T-helper 2 cell (primary cell): ENCODE results near the gene ARPC1A.
A peak's percentile ranks its signal among the peaks of the same experiment; 100 is the strongest.

Source experiments
- DNase-seq, 5 experiments: peaks; one replicate each; pipeline versions ENCODE4 v3.0.0 to v3.0.0-alpha.2; 2012 to 2022

Gene ARPC1A

GRCh38 chr7:99390941-99391602, 65.4 kb downstream of the ARPC1A start:
- no peak for DNase-seq

- no peak for DNase-seq
Observed at GRCh38 chr7:99392046-99392445, 66.3 kb downstream of the ARPC1A start.

GRCh38 chr7:99392659-99393354, 67.1 kb downstream of the ARPC1A start:
- DNase-seq: peak; percentile 62 to 91 (median 76)

- DNase-seq: no peak
Observed at GRCh38 chr7:99393355-99394187, 67.9 kb downstream of the ARPC1A start.

GRCh38 chr7:99394188-99394502, 68.4 kb downstream of the ARPC1A start:
- DNase-seq: no peak

DNA sequence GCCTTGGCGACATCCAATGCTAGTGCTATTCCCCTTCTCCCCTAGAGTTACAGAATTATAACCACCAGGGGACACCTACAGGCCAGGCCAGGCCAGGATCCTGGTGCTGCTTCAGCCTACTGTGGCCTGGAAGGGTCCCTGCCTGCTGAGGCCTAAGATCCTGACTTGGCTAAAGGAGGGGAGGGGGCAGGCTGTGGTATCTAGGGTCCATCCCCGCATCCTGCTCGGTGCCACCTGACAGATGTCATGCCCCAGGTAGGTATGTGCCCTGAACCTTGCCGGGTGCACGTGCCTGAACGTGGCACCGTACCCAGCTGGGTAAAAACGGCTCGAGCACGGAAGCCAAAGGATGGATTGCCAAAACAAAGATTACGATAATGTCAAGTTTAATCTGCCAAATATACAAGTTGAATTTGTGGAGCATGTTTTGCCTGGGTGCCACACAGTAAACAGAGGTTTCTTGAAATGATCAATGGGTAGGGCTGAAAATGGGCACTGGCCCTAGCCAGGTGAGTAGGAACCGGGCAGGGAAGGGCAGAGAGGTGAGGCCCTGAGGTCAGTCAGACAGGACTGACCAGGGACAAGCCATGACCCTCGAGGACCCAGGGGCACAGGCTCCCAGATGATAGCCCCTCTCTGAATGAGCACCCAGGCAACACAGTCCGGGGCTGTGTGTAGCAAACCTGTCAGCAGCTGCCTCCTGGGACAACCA, 70.1 kb downstream of the ARPC1A start:
- no peak for DNase-seq

- no peak for DNase-seq
Observed at GRCh38 chr7:99396418-99397296, 71.0 kb downstream of the ARPC1A start.

GRCh38 chr7:99397297-99397983, 71.7 kb downstream of the ARPC1A start:
- no peak for DNase-seq

DNA sequence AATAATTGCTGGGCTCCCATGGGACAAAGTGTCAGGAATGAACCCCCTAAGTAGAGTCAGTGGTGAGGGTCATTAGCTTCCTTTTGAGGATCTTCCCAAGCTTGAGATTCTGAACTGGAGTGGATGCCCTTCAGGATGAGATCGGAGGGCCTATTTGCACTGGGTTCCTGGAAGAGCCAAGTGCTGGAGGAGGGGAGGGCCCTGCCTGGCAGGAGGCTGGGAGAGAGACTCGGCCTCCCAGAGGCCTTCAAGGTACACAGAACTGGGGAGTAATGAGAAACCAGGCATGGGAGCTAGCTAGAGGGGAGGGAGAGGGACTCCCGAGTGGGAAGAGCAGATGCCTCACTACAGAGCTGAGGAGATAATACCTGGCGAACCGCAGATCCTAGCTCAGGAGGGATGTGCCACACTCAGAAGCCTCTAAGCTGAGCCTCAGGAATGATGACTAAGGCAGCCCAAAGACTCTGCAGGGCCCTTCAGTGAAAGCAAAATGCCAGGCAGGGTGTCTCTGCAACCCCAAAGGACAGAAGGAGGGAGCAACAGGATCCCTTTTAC, 73.3 kb downstream of the ARPC1A start:
- DNase-seq: no peak

- no peak for DNase-seq
Observed at GRCh38 chr7:99399597-99399996, 73.9 kb downstream of the ARPC1A start.

GRCh38 chr7:99402854-99403253, 77.2 kb downstream of the ARPC1A start:
- DNase-seq: no peak

DNA sequence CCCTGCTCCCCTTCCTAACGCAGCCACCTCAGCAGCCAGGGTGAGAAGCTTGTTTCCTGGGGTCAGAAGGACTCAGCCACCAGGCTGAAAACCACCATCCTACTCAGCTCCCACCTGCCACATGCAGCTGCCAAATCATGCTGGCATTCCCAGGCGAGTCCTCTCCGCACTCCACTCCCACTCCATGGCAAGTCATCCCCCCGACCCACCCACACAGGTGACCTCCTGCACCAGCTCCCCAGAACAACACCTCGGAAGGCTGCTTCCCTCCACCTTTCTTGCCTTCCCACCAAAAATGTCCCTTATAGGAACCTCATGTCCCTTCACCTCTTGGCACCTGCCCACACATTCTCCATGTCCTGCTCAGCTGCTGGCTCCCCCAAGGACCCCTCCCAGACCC, 78.1 kb downstream of the ARPC1A start:
- no peak for DNase-seq

- no peak for DNase-seq
Observed at GRCh38 chr7:99404235-99404976, 78.7 kb downstream of the ARPC1A start.

DNA sequence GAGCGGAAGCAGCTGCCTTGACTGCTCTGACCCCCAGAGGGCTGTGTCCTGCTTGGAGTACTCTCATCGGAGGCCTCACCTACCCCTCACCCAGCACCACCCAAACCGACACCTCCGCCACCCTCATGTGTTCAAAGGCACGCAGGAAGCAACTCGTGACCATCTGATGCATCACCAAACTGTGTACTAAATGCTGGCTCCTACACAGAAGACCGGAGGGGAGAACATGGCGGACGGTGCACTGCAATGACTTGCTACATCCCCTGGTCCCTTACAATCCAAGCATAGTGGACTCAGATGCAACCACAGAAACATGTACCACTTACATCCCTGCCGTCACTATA, 79.3 kb downstream of the ARPC1A start:
- peak in 1 of 5 experiments; percentile 25 for DNase-seq

- no peak for DNase-seq
Observed at GRCh38 chr7:99406557-99406956, 80.9 kb downstream of the ARPC1A start.

GRCh38 chr7:99407872-99408378, 82.2 kb downstream of the ARPC1A start:
- DNase-seq: peak in 4 of 5 experiments; percentile 9 to 39 (median 18)

DNA sequence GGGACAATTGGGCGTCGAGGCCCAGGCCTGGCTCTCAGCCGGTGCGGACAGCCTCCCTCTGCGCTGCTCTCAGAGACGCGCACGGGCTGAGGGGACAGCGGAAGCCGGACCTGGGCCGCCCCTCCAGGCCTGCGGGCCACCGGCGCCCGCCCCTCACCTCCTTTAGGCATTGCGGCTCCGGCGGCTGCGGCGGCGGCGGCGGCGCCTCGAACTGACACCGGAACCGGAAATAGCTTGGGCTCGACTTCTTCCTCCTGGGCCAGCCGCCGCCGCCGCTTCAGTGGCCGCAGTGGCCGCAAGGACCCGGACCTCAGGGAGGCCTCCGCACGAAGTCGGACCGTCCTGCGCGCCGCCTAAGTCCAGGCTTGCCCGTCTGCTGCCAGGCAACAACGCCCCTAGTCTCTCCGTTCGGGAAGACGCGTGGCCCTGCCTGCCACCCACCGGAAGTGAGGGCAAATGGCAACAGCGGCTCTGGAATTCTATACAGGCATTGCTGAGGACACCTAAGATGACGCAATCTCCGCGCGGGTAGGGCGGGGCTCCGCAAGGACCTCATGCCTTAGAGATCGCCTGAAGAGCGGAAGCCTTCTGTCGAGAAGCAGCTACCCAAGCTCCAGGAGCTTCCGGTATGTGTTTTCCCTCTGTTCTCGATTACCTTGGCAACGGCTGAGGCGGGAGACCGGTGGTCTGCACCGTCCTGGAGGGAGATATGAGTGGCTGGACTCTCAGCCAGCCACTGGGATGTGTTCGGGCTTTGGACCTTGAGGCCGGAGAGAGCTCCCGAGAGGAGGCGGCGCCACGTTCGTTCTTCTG, 82.9 kb downstream of the ARPC1A start, which contains the start of the genes BUD31 and PDAP1:
Gene BUD31, plus strand, starts transcription at position 591 of the 813 bp plus-strand sequence. CDS start 2,124 bp downstream, outside the sequence.
Gene PDAP1, minus strand, starts transcription at position 219 of the 813 bp plus-strand sequence. Its CDS starts 49 bp downstream, at position 170.
- DNase-seq: peak; percentile 75 to 96 (median 90)

- peak in 1 of 5 experiments; percentile 44 for DNase-seq
Observed at GRCh38 chr7:99409192-99409572, 83.5 kb downstream of the ARPC1A start.

DNA sequence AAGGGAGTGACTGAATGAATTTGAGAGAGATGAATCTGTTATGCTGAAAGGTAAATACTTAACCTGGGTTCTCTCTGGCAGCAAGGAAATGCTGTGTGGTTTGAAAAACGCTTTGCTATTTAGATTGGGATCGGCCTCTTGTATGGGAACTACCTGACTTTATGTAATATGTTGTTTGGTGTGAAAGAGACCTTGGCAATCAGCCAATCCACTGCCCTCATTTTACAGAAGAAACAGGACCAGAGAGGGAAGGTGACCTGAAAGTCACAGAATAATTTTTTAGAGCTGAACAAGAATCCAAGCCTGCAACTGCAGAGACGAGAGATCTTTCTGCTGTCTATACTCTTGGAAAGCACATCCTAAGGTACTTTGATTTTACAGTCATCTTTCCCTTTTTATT, 84.1 kb downstream of the ARPC1A start:
- no peak for DNase-seq
